ENCODE measurements around the gene HSD11B1. TPM values are rescaled to one million over a fixed set of nuclear protein-coding genes. Genes with fewer than 3 reads are reported as not detected.

The HSD11B1 gene
- total RNA-seq (not detected in 2 replicates), polyA plus RNA-seq (not detected in 2 replicates), polyA minus RNA-seq (not detected in 2 replicates), Bru-seq, nascent RNA (not detected), BruChase-seq, experiment 1, labeled RNA remaining after a 6-hour chase (not detected), BruChase-seq, experiment 2, labeled RNA remaining after a 2-hour chase (not detected)
- polyA plus RNA-seq (2011; cell fraction: cytosol; rRNA removed): not detected in 2 replicates
- polyA plus RNA-seq (2011; cell fraction: nucleus; rRNA removed): not detected in 2 replicates
- 0.13 TPM in 1 of 2 replicates, not detected in the other for polyA plus RNA-seq (2012)
- not detected for polyA minus RNA-seq (2011; cell fraction: cytosol; rRNA and poly(A)+ RNA removed)
- polyA minus RNA-seq (2011; cell fraction: nucleus; rRNA and poly(A)+ RNA removed): not detected in 2 replicates
- long read RNA-seq: 0 reads

DNA sequence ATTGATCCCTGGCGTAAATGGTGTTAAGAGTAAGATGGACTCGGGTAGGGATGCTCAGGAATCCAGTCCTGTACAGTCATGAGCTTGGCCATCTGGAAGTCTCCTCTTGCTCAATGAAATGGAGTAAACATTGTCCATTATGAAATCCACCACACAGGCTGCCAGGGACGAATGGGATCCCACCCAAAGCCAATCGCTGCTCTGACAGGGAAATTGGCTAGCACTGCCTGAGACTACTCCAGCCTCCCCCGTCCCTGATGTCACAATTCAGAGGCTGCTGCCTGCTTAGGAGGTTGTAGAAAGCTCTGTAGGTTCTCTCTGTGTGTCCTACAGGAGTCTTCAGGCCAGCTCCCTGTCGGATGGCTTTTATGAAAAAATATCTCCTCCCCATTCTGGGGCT is at the start of gene HSD11B1:
TSS of gene HSD11B1 (plus strand) at position 263 of the 400 bp plus-strand sequence. CDS start at position 360, 97 bp downstream.
- FAIRE-seq (no peak), DNase-seq (ENCODE audit: low read depth, low spot score) (no peak)
- Histone ChIP-seq H4K20me1 (replicated peaks; ENCODE audit: control insufficient read depth, extremely low read depth, insufficient read depth, low read length) (no peaks in the 10 kb centered on the region), H3K27ac (ENCODE audit: insufficient read depth, low read depth, low read length) (no peak within 1 kb of the TSS), H3K4me3 (replicated peaks in 1 of 3; ENCODE audit: insufficient read depth in 1 of 3, low read depth in 1 of 3, low read length in 3 of 3) (no peak within 1 kb of the TSS), H3K9ac (replicated peaks; ENCODE audit: extremely low read depth, insufficient read depth, low read length) (no peak within 1 kb of the TSS), H3K9me1 (replicated peaks; ENCODE audit: control insufficient read depth, extremely low read depth, insufficient read depth, low read length) (no peaks in the 10 kb centered on the region), H3K9me3 (replicated peaks; ENCODE audit: control insufficient read depth, insufficient read depth, low read length) (no peaks in the 10 kb centered on the region), H2AFZ (ENCODE audit: low read depth, low read length) (no peak within 1 kb of the TSS), H3K4me2 (ENCODE audit: insufficient read depth, low read length) (no peak within 1 kb of the TSS), H3K27me3 (ENCODE audit: control insufficient read depth in 2 of 2, insufficient read depth in 2 of 2, low read length in 2 of 2) (peaks cover 0 to 2% of the 10 kb centered on the region in 2 experiments), H3K4me1 (ENCODE audit: control insufficient read depth, extremely low read depth, insufficient read depth, low read length) (peaks cover 5% of the 10 kb centered on the region), H3K36me3 (ENCODE audit: control insufficient read depth in 2 of 2, extremely low read depth in 1 of 2, insufficient read depth in 2 of 2, low read length in 2 of 2) (no peaks in the 10 kb centered on the region), H3K79me2 (ENCODE audit: control insufficient read depth, insufficient read depth, low read length) (no peaks in the 10 kb centered on the region)
- BruUV-seq (replicated peaks): no TSS peak
- POLR2A ChIA-PET: no interaction called here
- intact Hi-C loops (cut with micrococcal nuclease) (no loop called here), dilution Hi-C loops (cut with MboI; ENCODE audit: extremely low pct_ligation_motif_present, low sequenced_read_pairs) (no loop called here)
- CTCF ChIA-PET: interaction anchor here (0.6 kb wide), 1 partner anchor 1225 kb away, joined by 3 read pairs; no protein-coding TSS in a partner anchor
- TF ChIP-seq, protein P1, sequence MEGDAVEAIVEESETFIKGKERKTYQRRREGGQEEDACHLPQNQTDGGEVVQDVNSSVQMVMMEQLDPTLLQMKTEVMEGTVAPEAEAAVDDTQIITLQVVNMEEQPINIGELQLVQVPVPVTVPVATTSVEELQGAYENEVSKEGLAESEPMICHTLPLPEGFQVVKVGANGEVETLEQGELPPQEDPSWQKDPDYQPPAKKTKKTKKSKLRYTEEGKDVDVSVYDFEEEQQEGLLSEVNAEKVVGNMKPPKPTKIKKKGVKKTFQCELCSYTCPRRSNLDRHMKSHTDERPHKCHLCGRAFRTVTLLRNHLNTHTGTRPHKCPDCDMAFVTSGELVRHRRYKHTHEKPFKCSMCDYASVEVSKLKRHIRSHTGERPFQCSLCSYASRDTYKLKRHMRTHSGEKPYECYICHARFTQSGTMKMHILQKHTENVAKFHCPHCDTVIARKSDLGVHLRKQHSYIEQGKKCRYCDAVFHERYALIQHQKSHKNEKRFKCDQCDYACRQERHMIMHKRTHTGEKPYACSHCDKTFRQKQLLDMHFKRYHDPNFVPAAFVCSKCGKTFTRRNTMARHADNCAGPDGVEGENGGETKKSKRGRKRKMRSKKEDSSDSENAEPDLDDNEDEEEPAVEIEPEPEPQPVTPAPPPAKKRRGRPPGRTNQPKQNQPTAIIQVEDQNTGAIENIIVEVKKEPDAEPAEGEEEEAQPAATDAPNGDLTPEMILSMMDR (IDR thresholded peaks at IDR 0.05; ENCODE audit: extremely low read depth in 1 of 2, insufficient read depth in 1 of 2, low read depth in 1 of 2, low read length in 2 of 2): no peak
- TF ChIP-seq MYC (IDR thresholded peaks at IDR 0.05; ENCODE audit: low read depth, low read length) (no peak), GATA2 (IDR thresholded peaks at IDR 0.05; ENCODE audit: insufficient read depth, insufficient read length, low read depth, low read length) (no peak), EZH2 (IDR thresholded peaks at IDR 0.05; ENCODE audit: borderline replicate concordance, low read depth, low read length, severe bottlenecking) (no peak), FOS (IDR thresholded peaks at IDR 0.05; ENCODE audit: borderline replicate concordance, insufficient read depth, low read length) (no peak), POLR2AphosphoS5 (IDR thresholded peaks at IDR 0.05; ENCODE audit: insufficient read depth, low read depth, low read length) (no peak), POLR2A (IDR thresholded peaks at IDR 0.05; ENCODE audit: low read depth, low read length) (no peak), JUN (IDR thresholded peaks at IDR 0.05; ENCODE audit: borderline replicate concordance, insufficient read depth, insufficient read length, low read depth) (no peak)
- TF ChIP-seq, protein P2, sequence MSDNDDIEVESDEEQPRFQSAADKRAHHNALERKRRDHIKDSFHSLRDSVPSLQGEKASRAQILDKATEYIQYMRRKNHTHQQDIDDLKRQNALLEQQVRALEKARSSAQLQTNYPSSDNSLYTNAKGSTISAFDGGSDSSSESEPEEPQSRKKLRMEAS (IDR thresholded peaks at IDR 0.05; ENCODE audit: insufficient read depth, insufficient read length): no peak

All from endothelial cell of umbilical vein (primary cell).